ENCODE data around the gene MOK. TPM values are rescaled to one million over a fixed set of nuclear protein-coding genes. Genes with fewer than 3 reads are reported as not detected.
"Not testable (repeated sequence)": the region's sequence is repeated elsewhere in the genome, so short reads cannot be mapped to it uniquely, and the experiment has no call there.

MOK gene
- 6.5 TPM for total RNA-seq (ENCODE audit: unreplicated experiment)
- long read RNA-seq, partial matches to known transcripts = 1 of 1 reads
- long read RNA-seq, other reads (novel, unspliced or antisense) = 0 of 1 reads

- Mint-ChIP-seq H3K4me1 (ENCODE audit: low read depth, unreplicated experiment) (no peaks in the 10 kb centered on the region), H3K36me3 (ENCODE audit: unreplicated experiment) (no peaks in the 10 kb centered on the region), H3K4me3 (ENCODE audit: unreplicated experiment) (peak within 1 kb of the TSS; percentile 89), H3K27me3 (ENCODE audit: unreplicated experiment) (peaks cover 7% of the 10 kb centered on the region), H3K27ac (ENCODE audit: unreplicated experiment) (peak within 1 kb of the TSS; percentile 43), H3K9me3 (ENCODE audit: unreplicated experiment) (peaks cover 3% of the 10 kb centered on the region)
- DNase-seq = peak; percentile 98
- TF ChIP-seq CTCF (IDR thresholded peaks at IDR 0.05; ENCODE audit: partially characterized antibody, unreplicated experiment) = no peak
These were observed at the start of gene MOK for GRCh38 chr14:102304611-102305506. TSS of gene MOK (minus strand) at chr14:102305164. CDS start at chr14:102304968, 196 bp downstream.

GRCh38 chr14:102353126-102353619 is 48.2 kb upstream of the MOK start:
- Mint-ChIP-seq H3K4me1 (ENCODE audit: low read depth, unreplicated experiment) (no peaks in the 10 kb centered on the region), H3K36me3 (ENCODE audit: unreplicated experiment) (peaks cover 3% of the 10 kb centered on the region), H3K4me3 (ENCODE audit: unreplicated experiment) (no peak overlapping the region), H3K9me3 (ENCODE audit: unreplicated experiment) (no peaks in the 10 kb centered on the region), H3K27ac (ENCODE audit: unreplicated experiment) (no peak overlapping the region), H3K27me3 (ENCODE audit: unreplicated experiment) (no peaks in the 10 kb centered on the region)
- no peak for DNase-seq
- TF ChIP-seq CTCF (IDR thresholded peaks at IDR 0.05; ENCODE audit: partially characterized antibody, unreplicated experiment) = no peak

- Mint-ChIP-seq H3K36me3 (ENCODE audit: unreplicated experiment) (peaks cover 3% of the 10 kb centered on the region), H3K27me3 (ENCODE audit: unreplicated experiment) (no peaks in the 10 kb centered on the region), H3K4me3 (ENCODE audit: unreplicated experiment) (no peak overlapping the region), H3K27ac (ENCODE audit: unreplicated experiment) (no peak overlapping the region), H3K9me3 (ENCODE audit: unreplicated experiment) (no peaks in the 10 kb centered on the region), H3K4me1 (ENCODE audit: low read depth, unreplicated experiment) (no peaks in the 10 kb centered on the region)
- no peak for DNase-seq
- TF ChIP-seq CTCF (IDR thresholded peaks at IDR 0.05; ENCODE audit: partially characterized antibody, unreplicated experiment) = no peak
These were observed 47.2 kb upstream of the MOK start for GRCh38 chr14:102352213-102352612.

- H3K4me3 Mint-ChIP-seq (ENCODE audit: unreplicated experiment) = not testable (repeated sequence)
These were observed 46.6 kb upstream of the MOK start for GRCh38 chr14:102351593-102351992.

GRCh38 chr14:102351023-102351422 is 46.1 kb upstream of the MOK start:
- Mint-ChIP-seq H3K4me1 (ENCODE audit: low read depth, unreplicated experiment) (no peaks in the 10 kb centered on the region), H3K36me3 (ENCODE audit: unreplicated experiment) (peaks cover 3% of the 10 kb centered on the region), H3K4me3 (ENCODE audit: unreplicated experiment) (no peak overlapping the region), H3K27ac (ENCODE audit: unreplicated experiment) (no peak overlapping the region), H3K27me3 (ENCODE audit: unreplicated experiment) (no peaks in the 10 kb centered on the region), H3K9me3 (ENCODE audit: unreplicated experiment) (no peaks in the 10 kb centered on the region)
- no peak for TF ChIP-seq CTCF (IDR thresholded peaks at IDR 0.05; ENCODE audit: partially characterized antibody, unreplicated experiment)
- DNase-seq = no peak

More at GRCh38 chr14:102351593-102351992, 46.6 kb upstream of the MOK start:
- not testable (repeated sequence) for H3K36me3 Mint-ChIP-seq (ENCODE audit: unreplicated experiment); H3K27ac Mint-ChIP-seq (ENCODE audit: unreplicated experiment); H3K4me1 Mint-ChIP-seq (ENCODE audit: low read depth, unreplicated experiment); H3K27me3 Mint-ChIP-seq (ENCODE audit: unreplicated experiment); DNase-seq; H3K9me3 Mint-ChIP-seq (ENCODE audit: unreplicated experiment)

Measured in glutamatergic neuron (in vitro differentiated cells).